MM.1S (cell line): ENCODE results near the gene ATP1A4.

Source experiments
- DNase-seq: peaks from one replicate; pipeline ENCODE4 v3.0.0-alpha.2; 2015
- H2AFZ ChIP-seq: fragments of 300-600 bp; sonication (generic); 2 replicates; pipeline ENCODE4 v1.6.0; 2016; ENCODE audit warnings: antibody characterized with exemption, low read length
- H3F3A ChIP-seq: fragments of 300-600 bp; sonication (generic); 2 replicates; pipeline ENCODE4 v1.6.1; 2016; ENCODE audit warnings: mild to moderate bottlenecking, antibody characterized with exemption, low read length, moderate library complexity, mixed read lengths; ENCODE audit not compliant: insufficient read depth
- H3K27ac ChIP-seq: fragments of 300-600 bp; sonication (generic); 2 replicates; pipeline ENCODE4 v1.5.1; 2016; ENCODE audit warnings: mild to moderate bottlenecking, low read length
- H3K27me3 ChIP-seq: fragments of 300-600 bp; sonication (generic); replicated peaks from 2 replicates; pipeline ENCODE4 v1.6.0; 2016; ENCODE audit warnings: low read length; ENCODE audit not compliant: insufficient read depth
- H3K36me3 ChIP-seq: fragments of 300-600 bp; sonication (generic); replicated peaks from 2 replicates; pipeline ENCODE4 v1.6.1; 2016; ENCODE audit warnings: mild to moderate bottlenecking, low read length, mixed read lengths; ENCODE audit not compliant: insufficient read depth
- H3K4me1 ChIP-seq: fragments of 300-600 bp; sonication (generic); 2 replicates; pipeline ENCODE4 v1.6.1; 2016; ENCODE audit warnings: low read length, mixed read lengths
- H3K4me2 ChIP-seq: fragments of 300-600 bp; sonication (generic); 2 replicates; pipeline ENCODE4 v1.6.0; 2016; ENCODE audit warnings: low read depth, low read length
- H3K4me3 ChIP-seq: fragments of 300-600 bp; sonication (generic); 2 replicates; pipeline ENCODE4 v1.5.1; 2016; ENCODE audit warnings: low read length, mixed read lengths
- H3K79me2 ChIP-seq: fragments of 300-600 bp; sonication (generic); 2 replicates; pipeline ENCODE4 v1.6.1; 2016; ENCODE audit warnings: mixed run types, low read length, mixed read lengths
- H3K9ac ChIP-seq: fragments of 300-600 bp; sonication (generic); 2 replicates; pipeline ENCODE4 v1.6.1; 2016; ENCODE audit warnings: low read length, mixed read lengths
- H3K9me2 ChIP-seq: fragments of 300-600 bp; sonication (generic); replicated peaks from 2 replicates; pipeline ENCODE4 v1.6.1; 2016; ENCODE audit warnings: mild to moderate bottlenecking, low read length, mixed read lengths; ENCODE audit not compliant: insufficient read depth
- H3K9me3 ChIP-seq: fragments of 300-600 bp; sonication (generic); replicated peaks from 2 replicates; pipeline ENCODE4 v1.6.1; 2016; ENCODE audit warnings: mild to moderate bottlenecking, low read length, mixed read lengths; ENCODE audit not compliant: insufficient read depth
- H4K20me1 ChIP-seq: fragments of 300-600 bp; sonication (generic); 2 replicates; pipeline ENCODE4 v1.6.1; 2016; ENCODE audit warnings: mild to moderate bottlenecking, low read length, moderate library complexity, mixed read lengths; ENCODE audit not compliant: insufficient read depth
- CTCF ChIP-seq: fragments of 300-600 bp; sonication (generic); IDR thresholded peaks from 2 replicates; pipeline ENCODE4 v1.5.1; 2016; ENCODE audit warnings: antibody characterized with exemption, low read length, mixed read lengths
- EZH2 ChIP-seq: fragments of 300-600 bp; sonication (generic); optimal IDR thresholded peaks from 2 replicates; pipeline ENCODE3; 2017; ENCODE audit warnings: low read depth, mild to moderate bottlenecking, antibody characterized with exemption, low read length, mixed read lengths
- EZH2phosphoT487 ChIP-seq: fragments of 300-600 bp; sonication (generic); IDR thresholded peaks from 2 replicates; pipeline ENCODE4 v1.6.1; 2018; ENCODE audit warnings: antibody characterized with exemption, low read length

The ATP1A4 gene

GRCh38 chr1:160207118-160207650 is 55.8 kb downstream of the ATP1A4 start:
- H3K27me3 ChIP-seq: no peaks in the 10 kb centered on the region
- H3K9me3 ChIP-seq: no peaks in the 10 kb centered on the region
- no peak overlapping the region for H3K4me3 ChIP-seq
- no peak overlapping the region for H3K9ac ChIP-seq
- no peak for TF ChIP-seq CTCF
- TF ChIP-seq EZH2phosphoT487: no peak
- no peak for TF ChIP-seq EZH2
- peaks cover 24% of the 10 kb centered on the region for H3K4me1 ChIP-seq
- H4K20me1 ChIP-seq: no peaks in the 10 kb centered on the region
- H3K79me2 ChIP-seq: peaks cover 57% of the 10 kb centered on the region
- DNase-seq: no peak
- H3K4me2 ChIP-seq: no peak overlapping the region
- no peak overlapping the region for H2AFZ ChIP-seq
- no peaks in the 10 kb centered on the region for H3K36me3 ChIP-seq
- peaks cover 30% of the 10 kb centered on the region for H3F3A ChIP-seq
- no peaks in the 10 kb centered on the region for H3K9me2 ChIP-seq
- H3K27ac ChIP-seq: no peak overlapping the region

- peaks cover 24% of the 10 kb centered on the region for H3K4me1 ChIP-seq
- H3K4me3 ChIP-seq: no peak overlapping the region
- H3K9ac ChIP-seq: no peak overlapping the region
- peaks cover 30% of the 10 kb centered on the region for H3F3A ChIP-seq
- no peaks in the 10 kb centered on the region for H3K36me3 ChIP-seq
- H2AFZ ChIP-seq: no peak overlapping the region
- H3K4me2 ChIP-seq: no peak overlapping the region
- no peak overlapping the region for H3K27ac ChIP-seq
- peaks cover 57% of the 10 kb centered on the region for H3K79me2 ChIP-seq
- no peaks in the 10 kb centered on the region for H3K9me2 ChIP-seq
- TF ChIP-seq EZH2phosphoT487: no peak
- TF ChIP-seq CTCF: no peak
- TF ChIP-seq EZH2: no peak
- no peak for DNase-seq
- H3K9me3 ChIP-seq: no peaks in the 10 kb centered on the region
- H4K20me1 ChIP-seq: no peaks in the 10 kb centered on the region
- no peaks in the 10 kb centered on the region for H3K27me3 ChIP-seq
Measured at GRCh38 chr1:160207771-160208556, 56.6 kb downstream of the ATP1A4 start.

GRCh38 chr1:160208557-160209320 is 57.3 kb downstream of the ATP1A4 start:
- Histone ChIP-seq H3K9me3 (no peaks in the 10 kb centered on the region), H3K79me2 (peaks cover 57% of the 10 kb centered on the region), H3K4me1 (peaks cover 24% of the 10 kb centered on the region), H3K4me3 (no peak overlapping the region), H3K4me2 (no peak overlapping the region), H3K9ac (no peak overlapping the region), H3K27me3 (no peaks in the 10 kb centered on the region), H3F3A (peaks cover 28% of the 10 kb centered on the region), H3K9me2 (no peaks in the 10 kb centered on the region), H3K36me3 (no peaks in the 10 kb centered on the region), H2AFZ (no peak overlapping the region), H4K20me1 (no peaks in the 10 kb centered on the region), H3K27ac (no peak overlapping the region)
- no peak for TF ChIP-seq EZH2phosphoT487
- no peak for TF ChIP-seq EZH2
- no peak for TF ChIP-seq CTCF
- DNase-seq: no peak
